Gastrocnemius medialis (tissue), 4 donors: ENCODE data around the gene PTPA.
"Not testable (repeated sequence)": the region's sequence is repeated elsewhere in the genome, so short reads cannot be mapped to it uniquely, and the experiment has no call there.

ENCODE experiments used
- CTCF ChIP-seq, 5 experiments: fragments of 450-650 bp in 3 of 5; fragments of 200-600 bp in 2 of 5; sonication (generic) in 2 of 5; IDR thresholded peaks in 4 of 5; conservative IDR thresholded peaks in 1 of 5; 1 replicate in 4 of 5; 2 replicates in 1 of 5; pipeline ENCODE4 v1.5.1; 2016 to 2019; ENCODE audit warnings: antibody characterized with exemption in 5 of 5, mild to moderate bottlenecking in 3 of 5, moderate library complexity in 3 of 5
- POLR2A ChIP-seq, 2 donors: fragments of 450-650 bp; IDR thresholded peaks; one replicate each; pipeline ENCODE4 v1.6.1; 2017; ENCODE audit warnings: antibody characterized with exemption in 2 of 2, mild to moderate bottlenecking in 2 of 2, moderate library complexity in 2 of 2

GRCh38 chr9:129197045-129197444 is 85.8 kb downstream of the PTPA start:
- not testable (repeated sequence) for TF ChIP-seq POLR2A (IDR thresholded peaks at IDR 0.05); CTCF (IDR thresholded peaks at IDR 0.05 in 4 of 5, conservative IDR thresholded peaks at IDR 0.05 in 1 of 5)
